Right cardiac atrium (tissue), 5 donors: Measurements from ENCODE around the gene MAP3K7CL. TPM values are rescaled to one million over a fixed set of nuclear protein-coding genes. Genes with fewer than 3 reads are reported as not detected.
"Not testable (repeated sequence)": the region's sequence is repeated elsewhere in the genome, so short reads cannot be mapped to it uniquely, and the experiment has no call there.

Experiments
- ATAC-seq, 2 donors: fragments of 200-7000 bp; cut with Tn5 transposase; one replicate each; pipeline versions ENCODE4 v1.8.0 to v1.9.1; 2020; ENCODE audit warnings: moderate library complexity in 2 of 2, mild to moderate bottlenecking in 1 of 2
- DNase-seq, 3 donors: peaks; one replicate each; pipeline ENCODE4 v3.0.0-alpha.2; 2020
- H3K27ac ChIP-seq: one replicate; pipeline ENCODE4 v1.5.1; 2013; ENCODE audit warnings: mild to moderate bottlenecking, low read length, control low read depth, moderate library complexity
- H3K27me3 ChIP-seq: one replicate; pipeline ENCODE4 v1.6.1; 2013; ENCODE audit not compliant: control insufficient read depth, insufficient read depth
- H3K4me1 ChIP-seq: one replicate; pipeline ENCODE4 v1.6.1; 2013; ENCODE audit warnings: low read length; ENCODE audit not compliant: control insufficient read depth, insufficient read depth
- H3K4me3 ChIP-seq: one replicate; pipeline ENCODE4 v1.5.1; 2013; ENCODE audit warnings: low read length, control low read depth
- H3K9me3 ChIP-seq: one replicate; pipeline ENCODE4 v1.6.1; 2013; ENCODE audit warnings: low read length; ENCODE audit not compliant: control insufficient read depth
- whole genome bisulfite sequencing: extraction: QIAGEN DNeasy Blood & Tissue Kit; methylation state at CpG from one replicate; pipeline ENCODE4 v1.1.7; 2013; 5-methylcytosine and 5-hydroxymethylcytosine counted together
- intact Hi-C, 4 donors: fragments of 100-400 bp; cut with DNase I; formaldehyde crosslinking; loops; one replicate each; pipeline versions ENCODE4 v1.11.0 to v1.14.0; 2022 to 2023
- polyA plus RNA-seq: library from polyadenylated mRNA; stranded (reverse); fragments of 200-250 nt; gene quantifications from one replicate; pipeline ENCODE4 v1.2.3, GENCODE V29; 2013
- total RNA-seq, 4 donors: library from RNA; stranded (reverse); fragmentation: NEBNext Ultra II Directional; extraction: Animal tissue kit (Norgen Biotek cat#: 25700); gene quantifications; one replicate each; pipeline ENCODE4 v1.2.1, GENCODE V29; 2021
- donor health status: healthy with polysubstance abuse.
- donor health status: DM: no; HTN: yes; CAD: no.
- donor health status: DM: no; HTN: no; CAD: no.
- donor health status: DM: no; HTN: yes; CAD: no; lungs with severe emphysema.
- donor health status: DM: yes; HTN: yes; CAD: no.

Gene MAP3K7CL
- total and polyA plus RNA-seq, 5 donors, result 1.8 to 6.0 (median 3.2) TPM

- DNase-seq (no peak), ATAC-seq (no peak)
- intact Hi-C loops, result loop anchor here in 3 of 4 donors (10.0 kb wide), 1 partner anchor 59 kb away; no protein-coding TSS in a partner anchor
- no peak overlapping the region for H3K27ac ChIP-seq
- WGBS, result 88% methylated on average over 3 of the region's 3 CpGs
- H3K9me3 ChIP-seq, result no peaks in the 10 kb centered on the region
- no peak overlapping the region for H3K4me3 ChIP-seq
- H3K27me3 ChIP-seq, result no peaks in the 10 kb centered on the region
- H3K4me1 ChIP-seq, result no peaks in the 10 kb centered on the region
These were observed 23.8 kb downstream of the MAP3K7CL start for GRCh38 chr21:29154270-29154669.

- ATAC-seq, result peak; percentile 95 to 96
- H3K27ac ChIP-seq, result peak overlapping the region; percentile 56
- H3K9me3 ChIP-seq, result no peaks in the 10 kb centered on the region
- H3K4me1 ChIP-seq, result no peaks in the 10 kb centered on the region
- intact Hi-C loops, result loop anchor here in 3 of 4 donors (10.0 kb wide), 1 partner anchor 61 kb away; no protein-coding TSS in a partner anchor
- H3K27me3 ChIP-seq, result no peaks in the 10 kb centered on the region
- WGBS, result 19% methylated on average over 25 of the region's 25 CpGs
- peak; percentile 76 to 90 (median 87) for DNase-seq
- peak overlapping the region; percentile 50 for H3K4me3 ChIP-seq
These were observed 24.9 kb downstream of the MAP3K7CL start for GRCh38 chr21:29155118-29155932.

- Histone ChIP-seq H3K27ac (peak overlapping the region; percentile 56), H3K27me3 (no peaks in the 10 kb centered on the region), H3K4me1 (no peaks in the 10 kb centered on the region), H3K9me3 (no peaks in the 10 kb centered on the region), H3K4me3 (peak overlapping the region; percentile 50)
- DNase-seq, result no peak
- WGBS, result 67% methylated on average over 2 of the region's 2 CpGs
- ATAC-seq, result no peak
- intact Hi-C loops, result loop anchor here in 3 of 4 donors (10.0 kb wide), 1 partner anchor 61 kb away; no protein-coding TSS in a partner anchor
These were observed 25.5 kb downstream of the MAP3K7CL start for GRCh38 chr21:29155933-29156260.

- no peaks in the 10 kb centered on the region for H3K4me1 ChIP-seq
- intact Hi-C loops, result loop anchor here in 3 of 4 donors (10.0 kb wide), 1 partner anchor 62 kb away; no protein-coding TSS in a partner anchor
These were observed 26.6 kb downstream of the MAP3K7CL start for GRCh38 chr21:29157080-29157479.

GRCh38 chr21:29159842-29160241, 29.4 kb downstream of the MAP3K7CL start:
- no peaks in the 10 kb centered on the region for H3K27me3 ChIP-seq
- no peak overlapping the region for H3K27ac ChIP-seq
- DNase-seq (no peak), ATAC-seq (no peak)
- no peaks in the 10 kb centered on the region for H3K9me3 ChIP-seq
- WGBS, result 95% methylated on average over 4 of the region's 4 CpGs
- H3K4me1 ChIP-seq, result no peaks in the 10 kb centered on the region
- intact Hi-C loops, result loop anchor here (5.0 to 10.0 kb wide), 2 partner anchors 65 to 212 kb away; no protein-coding TSS in a partner anchor
- H3K4me3 ChIP-seq, result no peak overlapping the region

More at GRCh38 chr21:29157080-29157479, 26.6 kb downstream of the MAP3K7CL start:
- H3K27me3 ChIP-seq, result no peaks in the 10 kb centered on the region
- WGBS, result 88% methylated on average over 2 of the region's 2 CpGs
- ATAC-seq, result no peak
- H3K27ac ChIP-seq, result no peak overlapping the region
- no peak for DNase-seq
- no peaks in the 10 kb centered on the region for H3K9me3 ChIP-seq
- H3K4me3 ChIP-seq, result no peak overlapping the region

GRCh38 chr21:29162825-29163224, 32.4 kb downstream of the MAP3K7CL start:
- peak overlapping the region; percentile 61 for H3K27ac ChIP-seq
- not testable (repeated sequence) for H3K4me1 ChIP-seq, H3K4me3 ChIP-seq, H3K27me3 ChIP-seq, H3K9me3 ChIP-seq
- WGBS, result 45% methylated on average over 9 of the region's 9 CpGs
- intact Hi-C loops, result loop anchor here in 2 of 4 donors (5.0 kb wide), 1 partner anchor 209 kb away; no protein-coding TSS in a partner anchor
- ATAC-seq (peak; percentile 80 to 82), DNase-seq (peak; percentile 56 to 80 (median 63))

- WGBS, result 76% methylated on average over 9 of the region's 9 CpGs
- Histone ChIP-seq H3K4me1 (no peaks in the 10 kb centered on the region), H3K27me3 (no peaks in the 10 kb centered on the region), H3K4me3 (no peak overlapping the region), H3K27ac (peak overlapping the region; percentile 68), H3K9me3 (no peaks in the 10 kb centered on the region)
- intact Hi-C loops, result loop anchor here in 2 of 4 donors (5.0 kb wide), 1 partner anchor 209 kb away; no protein-coding TSS in a partner anchor
- ATAC-seq (peak; percentile 81 to 82), DNase-seq (peak; percentile 49 to 72 (median 62))
These were observed 33.1 kb downstream of the MAP3K7CL start for GRCh38 chr21:29163341-29164115.

GRCh38 chr21:29164323-29164942, 34.0 kb downstream of the MAP3K7CL start:
- DNase-seq (no peak), ATAC-seq (peak; percentile 79 to 81)
- no peak overlapping the region for H3K27ac ChIP-seq
- 23% methylated on average over 8 of the region's 8 CpGs for WGBS
- no peaks in the 10 kb centered on the region for H3K27me3 ChIP-seq
- intact Hi-C loops, result loop anchor here in 2 of 4 donors (5.0 kb wide), 1 partner anchor 208 kb away; no protein-coding TSS in a partner anchor
- H3K4me3 ChIP-seq, result no peak overlapping the region
- H3K9me3 ChIP-seq, result no peaks in the 10 kb centered on the region
- H3K4me1 ChIP-seq, result no peaks in the 10 kb centered on the region

GRCh38 chr21:29166323-29166722, 35.9 kb downstream of the MAP3K7CL start:
- Histone ChIP-seq H3K27ac (no peak overlapping the region), H3K27me3 (no peaks in the 10 kb centered on the region), H3K4me1 (no peaks in the 10 kb centered on the region), H3K9me3 (no peaks in the 10 kb centered on the region), H3K4me3 (no peak overlapping the region)
- WGBS, result 84% methylated on average over 3 of the region's 3 CpGs
- ATAC-seq (no peak), DNase-seq (no peak)
- intact Hi-C loops, result loop anchor here in 3 of 4 donors (5.0 kb wide), 2 partner anchors 131 to 206 kb away; partner anchors contain the start of gene BACH1 (in 1 of the 3)

GRCh38 chr21:29166853-29167252, 36.4 kb downstream of the MAP3K7CL start:
- H3K4me3 ChIP-seq, result no peak overlapping the region
- H3K27me3 ChIP-seq, result no peaks in the 10 kb centered on the region
- no peaks in the 10 kb centered on the region for H3K4me1 ChIP-seq
- H3K9me3 ChIP-seq, result no peaks in the 10 kb centered on the region
- DNase-seq (no peak), ATAC-seq (peak in 1 of 2 donors; percentile 17)
- intact Hi-C loops, result loop anchor here in 3 of 4 donors (5.0 kb wide), 2 partner anchors 130 to 205 kb away; partner anchors contain the start of gene BACH1 (in 1 of the 3)
- WGBS, result 7% methylated on average over 1 of the region's 1 CpG
- no peak overlapping the region for H3K27ac ChIP-seq
